GM12872 (cell line): Measurements from ENCODE around the gene FOXN1.

Experiments used
- TF ChIP-seq, protein P1 (sequence below): IDR thresholded peaks from 3 replicates; pipeline ENCODE4 v1.5.1; 2011; ENCODE audit warnings: low read depth, mild to moderate bottlenecking, low read length, moderate library complexity; ENCODE audit not compliant: insufficient read depth

Gene FOXN1

DNA sequence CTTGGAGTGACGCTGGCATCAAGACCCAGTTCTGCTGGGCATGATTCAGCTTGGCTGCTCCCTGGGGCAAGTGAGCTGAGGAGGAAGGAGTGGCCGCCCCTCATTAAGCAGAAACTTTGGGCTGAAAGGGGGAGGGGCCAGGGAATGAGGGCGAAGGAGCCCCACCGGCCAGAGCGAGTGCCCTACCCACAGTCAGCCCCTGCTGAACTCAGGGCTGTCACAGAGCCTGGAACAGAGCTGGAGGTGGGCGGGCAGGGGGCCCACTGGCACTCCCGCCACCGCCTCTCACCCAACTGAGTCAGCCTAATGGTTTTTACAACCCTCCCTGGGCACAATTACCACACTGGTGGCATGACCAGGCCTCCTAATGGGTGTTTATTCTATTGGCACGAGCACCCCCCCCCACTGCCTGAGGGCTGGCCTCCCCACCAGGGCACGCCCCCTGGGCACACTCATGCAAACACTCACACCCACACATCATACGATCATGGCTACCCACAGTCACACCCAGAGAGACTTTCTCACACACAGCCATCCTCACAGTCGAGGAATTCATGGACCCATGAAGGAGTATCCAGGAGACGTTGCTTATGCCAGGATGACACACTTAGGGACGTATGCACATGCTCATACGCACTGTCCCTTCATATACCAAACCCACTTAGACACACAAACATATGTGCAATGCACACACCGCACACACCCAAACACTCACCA lies 27.1 kb downstream of the FOXN1 start:
- TF ChIP-seq, protein P1, sequence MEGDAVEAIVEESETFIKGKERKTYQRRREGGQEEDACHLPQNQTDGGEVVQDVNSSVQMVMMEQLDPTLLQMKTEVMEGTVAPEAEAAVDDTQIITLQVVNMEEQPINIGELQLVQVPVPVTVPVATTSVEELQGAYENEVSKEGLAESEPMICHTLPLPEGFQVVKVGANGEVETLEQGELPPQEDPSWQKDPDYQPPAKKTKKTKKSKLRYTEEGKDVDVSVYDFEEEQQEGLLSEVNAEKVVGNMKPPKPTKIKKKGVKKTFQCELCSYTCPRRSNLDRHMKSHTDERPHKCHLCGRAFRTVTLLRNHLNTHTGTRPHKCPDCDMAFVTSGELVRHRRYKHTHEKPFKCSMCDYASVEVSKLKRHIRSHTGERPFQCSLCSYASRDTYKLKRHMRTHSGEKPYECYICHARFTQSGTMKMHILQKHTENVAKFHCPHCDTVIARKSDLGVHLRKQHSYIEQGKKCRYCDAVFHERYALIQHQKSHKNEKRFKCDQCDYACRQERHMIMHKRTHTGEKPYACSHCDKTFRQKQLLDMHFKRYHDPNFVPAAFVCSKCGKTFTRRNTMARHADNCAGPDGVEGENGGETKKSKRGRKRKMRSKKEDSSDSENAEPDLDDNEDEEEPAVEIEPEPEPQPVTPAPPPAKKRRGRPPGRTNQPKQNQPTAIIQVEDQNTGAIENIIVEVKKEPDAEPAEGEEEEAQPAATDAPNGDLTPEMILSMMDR = no peak

DNA sequence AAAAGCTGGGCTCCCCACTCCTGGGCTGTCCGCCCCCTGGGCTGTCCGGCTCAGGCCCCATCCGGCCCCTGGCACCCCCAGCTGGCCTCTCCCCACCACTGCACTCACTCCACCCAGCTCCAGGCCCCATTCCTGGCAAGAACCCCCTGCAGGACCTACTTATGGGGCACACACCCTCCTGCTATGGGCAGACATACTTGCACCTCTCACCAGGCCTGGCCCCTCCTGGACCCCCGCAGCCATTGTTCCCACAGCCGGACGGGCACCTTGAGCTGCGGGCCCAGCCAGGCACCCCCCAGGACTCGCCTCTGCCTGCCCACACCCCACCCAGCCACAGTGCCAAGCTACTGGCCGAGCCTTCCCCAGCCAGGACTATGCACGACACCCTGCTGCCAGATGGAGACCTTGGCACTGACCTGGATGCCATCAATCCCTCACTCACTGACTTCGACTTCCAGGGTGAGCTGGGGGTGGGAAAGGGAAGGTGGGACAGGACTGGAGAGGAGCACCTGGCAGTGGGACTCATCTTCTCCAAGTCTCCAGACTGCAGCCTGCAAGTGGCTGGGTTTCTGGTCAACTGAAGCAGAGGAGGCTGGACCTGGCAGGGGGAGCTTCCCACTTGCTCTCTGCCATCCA lies 28.7 kb downstream of the FOXN1 start:
- TF ChIP-seq, protein P1 = no peak

DNA sequence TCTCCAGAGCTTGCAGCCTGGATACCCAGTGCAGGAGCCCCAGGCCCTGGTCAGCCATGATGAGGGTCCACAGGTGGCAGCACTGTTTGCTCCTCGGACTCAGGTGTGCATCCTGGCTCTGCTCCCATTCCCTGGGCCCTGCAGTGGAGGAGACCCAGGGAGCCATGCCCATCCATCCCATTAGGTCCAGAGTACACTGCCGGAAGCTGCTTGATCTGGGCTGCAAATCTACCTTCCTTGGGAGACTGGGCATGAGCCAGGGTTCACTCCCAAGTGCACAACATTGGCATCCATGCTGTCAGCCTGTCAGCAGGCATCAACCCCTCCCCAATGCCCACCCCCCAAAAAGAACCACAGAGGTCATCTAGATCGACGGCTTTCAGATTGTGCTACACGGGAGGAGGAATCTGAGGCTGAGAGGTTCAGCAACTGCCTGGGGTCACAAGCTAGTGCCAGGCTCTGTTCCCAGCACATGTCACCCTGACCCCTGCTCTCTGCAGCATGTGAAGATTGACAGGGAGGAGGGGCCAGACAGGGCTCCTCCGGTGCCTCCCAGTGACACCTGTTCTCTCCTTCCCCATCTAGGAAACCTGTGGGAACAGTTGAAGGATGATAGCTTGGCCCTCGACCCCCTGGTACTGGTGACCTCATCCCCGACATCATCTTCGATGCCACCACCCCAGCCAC lies 30.5 kb downstream of the FOXN1 start:
- TF ChIP-seq, protein P1 = no peak

DNA sequence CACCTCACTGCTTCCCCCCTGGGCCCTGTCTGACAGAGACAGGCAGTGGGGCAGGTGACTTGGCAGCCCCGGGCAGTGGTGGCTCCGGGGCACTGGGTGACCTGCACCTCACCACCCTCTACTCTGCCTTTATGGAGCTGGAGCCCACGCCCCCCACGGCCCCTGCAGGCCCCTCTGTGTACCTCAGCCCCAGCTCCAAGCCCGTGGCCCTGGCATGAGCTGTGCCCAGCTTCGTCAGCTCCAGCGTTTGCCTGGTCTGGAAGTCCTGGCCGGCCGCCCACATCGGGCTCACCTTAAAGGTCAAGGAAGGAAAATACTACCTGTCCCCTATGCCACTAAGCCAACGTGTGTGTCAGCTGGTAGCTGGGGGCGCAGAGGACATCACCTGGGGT lies 31.1 kb downstream of the FOXN1 start:
- TF ChIP-seq, protein P1 = no peak

DNA sequence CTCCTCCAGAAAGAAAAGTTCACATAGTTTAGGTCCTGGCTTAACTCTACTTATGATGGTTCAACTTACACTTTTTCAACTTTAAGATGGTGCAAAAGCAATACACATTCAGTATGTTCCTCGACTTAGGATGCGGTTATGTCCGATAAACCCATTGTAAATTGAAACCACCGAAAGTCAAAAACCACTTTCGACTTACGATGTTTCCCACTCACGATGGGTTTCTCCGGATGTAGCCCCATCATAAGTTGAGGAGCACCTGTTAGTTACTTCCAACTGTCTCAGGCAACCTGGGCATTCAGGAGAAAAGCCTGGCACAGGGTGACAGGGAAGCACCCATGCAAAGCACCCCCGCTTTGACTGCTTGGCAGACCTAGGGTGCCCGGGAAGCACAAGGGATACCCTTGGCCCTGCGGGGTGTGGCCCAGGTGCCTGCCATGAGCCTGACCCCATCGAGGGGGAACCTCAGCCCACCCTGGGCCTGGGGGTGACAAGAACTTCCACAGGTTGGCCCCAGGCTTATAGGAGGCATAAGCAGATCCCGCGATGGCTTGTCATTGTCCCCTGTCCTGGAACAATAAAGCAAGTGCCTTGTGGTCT lies 32.2 kb downstream of the FOXN1 start:
- TF ChIP-seq, protein P1 = no peak

DNA sequence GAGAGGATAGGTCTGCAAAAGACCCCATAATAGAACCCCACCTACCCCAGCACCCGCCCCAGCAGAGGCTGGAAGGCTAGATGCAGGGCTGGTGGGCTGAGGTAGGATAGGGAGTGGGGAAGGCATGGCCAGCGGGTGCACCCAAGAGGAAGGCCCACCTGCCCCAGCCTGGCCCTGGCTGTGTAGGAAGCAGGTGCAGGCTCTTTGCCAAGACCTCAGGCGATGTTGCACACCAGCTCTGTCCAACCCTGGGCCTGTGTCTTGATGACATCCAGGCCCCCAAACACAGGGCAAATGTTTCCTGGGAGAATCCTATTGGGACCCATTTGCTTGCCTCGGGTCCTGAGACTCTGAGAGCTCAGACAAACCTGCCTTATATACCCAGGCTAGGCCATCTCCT lies 34.1 kb downstream of the FOXN1 start:
- TF ChIP-seq, protein P1 = no peak

DNA sequence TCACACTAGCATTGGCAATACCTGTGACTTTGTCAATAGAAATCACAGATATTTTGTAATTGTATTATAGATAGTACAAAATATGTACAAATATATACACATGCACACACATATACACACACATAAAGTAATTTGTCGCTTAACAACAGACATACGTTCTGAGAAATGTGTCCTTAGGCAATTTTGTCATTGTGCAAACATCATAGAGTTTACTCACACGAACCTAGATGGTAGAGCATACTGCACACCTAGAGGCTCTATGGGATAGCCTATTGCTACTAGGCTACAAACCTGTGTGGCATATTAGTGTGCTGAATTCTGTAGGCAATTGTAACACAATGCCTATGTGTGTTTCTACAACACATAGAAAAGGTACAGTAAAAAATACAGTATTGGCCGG lies 35.3 kb downstream of the FOXN1 start:
- TF ChIP-seq, protein P1 = no peak
